Fibroblast of peridontal ligament (primary cell): ENCODE results near the gene SNX2.
A peak's percentile ranks its signal among the peaks of the same experiment; 100 is the strongest.
"Not testable (repeated sequence)": the region's sequence is repeated elsewhere in the genome, so short reads cannot be mapped to it uniquely, and the experiment has no call there.

Experiments
- DNase-seq: peaks from one replicate; pipeline ENCODE4 v3.0.0-alpha.2; 2010; ENCODE audit errors: extremely low read depth

SNX2 gene

DNA sequence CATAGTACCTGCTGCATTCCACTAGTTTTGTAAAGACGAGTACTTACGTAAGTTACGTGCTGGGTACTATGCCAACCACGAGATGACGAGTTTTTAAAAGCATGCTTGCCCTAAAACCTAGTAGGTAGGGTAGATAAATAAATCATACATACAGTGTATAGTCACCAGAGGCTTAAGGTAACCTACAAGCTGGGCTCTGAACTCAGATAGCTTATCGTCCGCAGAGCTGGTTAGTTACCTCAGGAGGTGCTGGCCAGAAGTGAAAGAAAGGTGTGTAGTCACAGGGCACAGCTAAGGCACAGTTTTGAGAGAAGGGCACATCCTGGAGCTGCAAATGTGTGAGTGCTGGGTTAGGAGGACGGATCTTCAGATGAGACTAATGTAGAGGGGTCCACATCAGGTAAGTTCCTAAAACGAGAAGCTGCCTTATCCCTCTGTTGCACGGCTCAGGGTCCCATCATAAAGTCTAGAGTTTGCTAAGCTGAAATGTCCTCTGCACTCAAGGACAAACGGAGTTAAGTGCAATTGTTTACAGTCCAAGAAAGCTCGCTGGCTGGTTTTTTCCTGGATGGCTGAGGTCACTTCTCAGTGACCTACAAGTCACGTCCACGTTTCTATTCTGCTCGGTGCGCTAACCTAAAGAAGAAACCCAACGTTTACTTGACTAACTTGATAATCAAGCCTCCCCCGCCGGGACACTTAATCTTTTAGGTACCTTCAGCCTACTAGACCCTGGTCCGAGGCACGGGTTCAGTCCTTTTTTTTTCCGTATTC, 69.4 kb downstream of the SNX2 start:
- DNase-seq: peak; percentile 16

DNA sequence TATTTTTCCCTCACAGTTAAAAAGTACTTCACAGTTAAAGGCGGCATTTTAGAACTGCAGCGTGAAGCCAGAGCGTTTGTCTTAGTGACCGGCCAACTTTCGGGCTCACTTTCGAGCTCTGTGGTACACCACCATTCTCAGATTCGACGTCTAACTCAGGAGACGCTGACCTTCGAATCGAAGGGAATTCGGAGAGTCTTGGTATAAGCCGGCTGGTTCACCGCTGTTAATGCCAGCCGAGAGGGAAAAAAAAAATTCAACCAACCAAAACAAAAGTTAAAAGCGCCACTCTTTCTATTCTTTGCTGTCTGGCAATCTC, 70.0 kb downstream of the SNX2 start:
- DNase-seq: no peak

DNA sequence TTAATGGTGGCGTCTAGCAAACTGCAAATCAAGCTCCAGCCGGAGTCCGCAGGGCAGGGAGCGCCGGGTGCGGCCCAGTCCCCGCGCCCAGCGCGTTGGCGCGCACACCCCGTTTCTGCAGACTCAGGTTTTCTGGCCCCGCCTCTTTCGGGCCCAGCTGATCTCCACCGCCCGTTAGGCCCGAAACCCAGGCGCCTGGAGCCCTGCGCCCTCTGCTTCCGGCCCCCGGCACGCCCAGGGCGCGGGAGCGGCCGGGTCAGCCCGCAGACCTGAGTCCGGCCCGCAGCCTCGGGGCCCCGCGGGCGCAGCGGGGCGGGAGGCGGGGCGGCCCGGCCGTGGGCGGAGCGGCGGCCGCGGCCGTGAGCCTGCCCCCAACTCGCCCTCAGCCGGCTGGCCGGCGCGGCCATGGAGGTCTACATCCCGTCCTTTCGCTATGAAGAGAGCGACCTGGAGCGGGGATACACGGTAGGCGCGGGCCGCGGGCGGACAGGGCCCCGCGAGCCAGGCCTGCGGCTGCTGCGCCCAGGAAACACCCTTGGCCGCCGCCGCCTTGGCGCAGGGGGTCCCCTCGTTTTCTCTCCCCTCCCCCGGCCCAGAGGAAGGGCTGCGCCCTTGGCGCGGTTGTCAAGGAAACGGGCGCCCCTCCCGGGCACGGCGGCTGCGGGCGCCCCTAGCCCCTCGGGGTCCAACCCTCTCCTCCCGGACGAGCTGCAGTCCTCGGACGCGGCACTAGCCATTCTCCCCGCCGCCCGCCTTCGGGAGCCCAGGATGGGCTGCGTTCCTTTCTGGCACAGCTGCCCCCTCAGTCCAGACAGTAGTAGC, 70.6 kb downstream of the SNX2 start, which contains the start of gene SNX24:
SNX24 (plus strand) TSS at position 385 of the 822 bp plus-strand sequence; CDS start at position 406, 21 bp downstream.
- peak; percentile 61 for DNase-seq

DNA sequence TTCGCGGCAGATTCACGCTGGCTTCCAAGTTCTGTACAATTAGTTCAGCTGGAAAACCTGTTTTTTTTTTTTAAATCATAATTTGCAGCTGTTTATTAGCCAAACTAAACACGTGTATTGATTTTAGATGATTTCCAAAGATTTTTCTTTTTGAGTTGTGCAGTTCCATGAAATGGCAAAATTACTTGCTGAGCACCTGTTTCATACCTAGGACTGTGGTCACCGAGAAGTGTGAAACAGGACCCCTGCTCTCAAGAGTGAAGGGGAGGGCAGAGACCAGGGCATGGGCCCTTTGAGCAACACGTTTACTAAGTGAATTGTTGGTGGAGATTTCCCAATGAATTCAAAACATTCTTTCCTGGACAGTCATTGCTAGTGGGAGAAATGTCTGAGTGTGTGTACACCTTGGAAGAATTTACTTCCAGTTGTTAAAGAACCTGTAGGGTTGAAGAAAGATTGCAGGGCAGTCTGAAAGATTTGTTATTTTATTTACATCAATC, 71.2 kb downstream of the SNX2 start:
- peak; percentile 52 for DNase-seq

DNA sequence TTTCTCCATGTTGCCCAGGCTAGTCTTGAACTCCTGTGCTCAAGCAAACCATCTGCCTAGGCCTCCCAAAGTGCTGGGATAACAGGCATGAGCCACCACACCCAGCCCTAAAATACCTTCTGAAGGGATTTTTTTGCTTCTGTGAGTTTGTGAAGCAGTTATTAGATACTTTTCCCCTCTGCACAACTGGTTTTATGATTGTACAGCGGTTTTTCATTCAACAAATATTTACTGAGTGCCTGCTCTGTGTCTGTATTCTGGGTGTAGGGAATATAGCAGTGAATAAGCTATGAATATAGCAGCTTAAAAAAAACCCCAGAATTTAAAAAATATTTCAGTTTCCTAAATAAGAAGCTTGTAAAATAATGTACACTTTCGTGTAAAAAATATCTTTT, 72.8 kb downstream of the SNX2 start:
- DNase-seq: no peak

DNA sequence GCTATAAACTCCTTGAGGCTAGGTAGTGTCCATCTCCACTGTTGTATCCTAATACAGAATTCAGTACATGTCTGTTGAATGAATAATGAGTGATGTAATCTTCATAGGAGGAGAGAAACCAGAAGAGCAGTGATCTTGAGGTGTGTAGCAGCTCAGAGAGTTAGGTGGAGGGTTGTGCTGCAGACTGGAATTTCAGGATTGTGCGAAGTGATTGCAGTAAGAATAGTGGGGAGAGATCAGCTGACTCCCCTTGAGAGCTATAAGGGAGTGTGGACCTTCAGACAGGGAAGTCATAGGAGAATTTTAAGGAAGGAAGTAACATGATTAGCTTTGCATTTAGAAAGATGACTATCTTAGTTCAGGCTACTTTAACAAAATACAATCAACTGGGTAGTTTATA, 74.9 kb downstream of the SNX2 start:
- no peak for DNase-seq

DNA sequence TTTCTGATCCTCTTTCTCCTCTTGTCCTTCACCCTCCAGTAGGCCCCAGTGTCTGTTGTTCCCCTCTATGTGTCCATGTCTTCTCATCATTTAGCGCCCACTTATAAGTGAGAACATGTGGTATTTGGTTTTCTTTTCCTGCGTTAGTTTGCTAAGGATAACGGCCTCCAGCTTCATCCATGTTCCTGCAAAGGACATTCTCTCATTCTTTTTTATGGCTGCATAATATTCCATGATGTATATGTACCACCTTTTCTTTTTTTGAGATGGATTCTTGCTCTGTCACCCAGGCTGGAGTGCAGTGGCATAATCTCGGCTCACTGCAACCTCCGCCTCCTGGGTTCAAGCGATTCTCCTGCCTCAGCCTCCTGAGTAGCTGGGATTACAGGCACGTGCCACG, 82.7 kb downstream of the SNX2 start:
- not testable (repeated sequence) for DNase-seq

DNA sequence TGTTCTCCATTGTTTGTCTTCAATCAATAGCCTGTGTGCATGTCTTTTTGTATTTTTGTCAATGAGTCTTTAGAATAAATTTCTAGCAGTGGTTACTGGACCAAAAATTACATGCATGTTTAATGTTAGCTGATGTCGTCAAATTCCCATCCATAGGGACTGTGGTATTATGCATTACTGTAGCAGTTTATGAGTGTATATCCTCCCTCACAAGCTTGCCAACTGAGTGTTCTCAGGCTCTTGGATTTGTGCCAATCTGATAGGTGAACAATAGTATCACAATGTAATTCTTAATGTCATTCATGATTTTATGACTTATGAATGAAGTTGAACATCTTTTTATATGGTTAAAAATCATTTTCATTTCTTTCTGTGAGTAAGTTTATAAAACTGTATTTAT, 83.6 kb downstream of the SNX2 start:
- no peak for DNase-seq

DNA sequence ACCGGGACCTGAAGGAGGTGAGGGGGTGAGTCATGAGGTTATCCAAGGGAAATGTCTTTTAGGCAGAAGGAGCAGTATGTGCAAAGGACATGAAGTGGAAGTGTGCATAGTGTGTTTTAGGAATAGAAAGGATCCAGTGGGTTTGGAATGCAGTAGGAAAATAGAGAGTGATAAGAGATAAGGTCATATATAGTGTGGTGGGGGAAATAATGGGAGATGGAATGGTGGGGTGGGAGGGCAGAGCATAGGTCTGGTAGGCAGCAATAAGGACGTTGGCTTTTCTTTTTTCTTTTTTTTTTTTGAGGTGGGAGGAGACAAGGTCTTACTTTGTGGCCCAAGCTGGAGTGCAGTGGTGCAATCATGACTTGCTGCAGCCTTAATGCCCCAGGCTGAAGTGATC, 88.4 kb downstream of the SNX2 start:
- no peak for DNase-seq

DNA sequence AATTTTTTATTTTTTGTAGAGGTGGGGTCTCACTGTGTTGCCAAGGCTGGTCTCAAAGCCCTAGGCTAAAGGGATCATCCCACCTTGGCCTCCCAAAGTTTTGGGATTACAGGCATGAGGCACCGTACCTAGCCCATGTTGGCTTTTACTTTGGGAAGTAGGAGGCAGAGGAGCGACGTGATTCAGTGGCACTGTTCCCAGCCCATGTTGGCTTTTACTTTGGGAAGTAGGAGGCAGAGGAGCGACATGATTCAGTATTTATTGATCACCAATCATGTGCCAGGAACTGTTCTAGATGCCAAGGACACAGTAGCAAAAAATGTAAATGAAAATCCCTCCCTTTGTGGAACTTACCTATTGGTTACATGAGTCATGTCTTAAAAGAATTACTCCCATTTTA, 88.8 kb downstream of the SNX2 start:
- no peak for DNase-seq

DNA sequence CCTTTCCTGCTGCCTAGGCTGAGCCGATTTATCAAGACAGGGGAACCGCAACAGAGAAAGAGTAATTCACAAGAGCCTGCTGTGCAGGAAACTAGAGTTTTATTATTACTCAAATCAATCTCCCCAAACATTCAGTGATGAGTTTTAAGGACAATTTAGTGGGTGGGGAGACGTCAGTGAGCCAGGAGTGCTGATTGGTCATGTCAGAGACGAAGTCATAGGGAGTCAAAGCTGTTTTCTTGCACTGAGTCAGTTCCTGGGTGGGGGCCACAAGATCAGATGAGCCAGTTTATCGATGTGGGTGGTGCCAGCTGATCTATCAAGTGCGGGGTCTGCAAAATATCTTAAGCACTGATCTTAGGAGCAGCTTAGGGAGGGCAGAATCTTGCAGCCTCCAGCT, 89.5 kb downstream of the SNX2 start:
- DNase-seq: no peak

DNA sequence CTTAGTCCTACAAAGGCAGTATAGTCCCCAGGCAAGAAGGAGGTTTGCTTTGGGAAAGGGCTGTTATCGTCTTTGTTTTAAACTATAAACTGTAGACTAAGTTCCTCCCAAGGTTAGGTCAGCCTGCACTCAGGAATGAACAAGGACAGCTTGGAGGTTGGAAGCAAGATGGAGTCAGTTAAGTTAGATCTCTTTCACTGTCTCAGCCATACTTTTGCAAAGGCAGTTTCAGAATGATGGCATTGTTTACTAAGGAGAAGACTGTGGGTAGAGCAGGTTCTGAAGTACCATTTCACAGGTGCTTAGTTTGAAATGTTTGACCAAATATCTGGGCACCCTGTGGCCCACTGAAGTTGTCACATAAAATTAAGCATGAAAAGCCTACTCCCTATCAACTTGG, 90.0 kb downstream of the SNX2 start:
- DNase-seq: no peak

DNA sequence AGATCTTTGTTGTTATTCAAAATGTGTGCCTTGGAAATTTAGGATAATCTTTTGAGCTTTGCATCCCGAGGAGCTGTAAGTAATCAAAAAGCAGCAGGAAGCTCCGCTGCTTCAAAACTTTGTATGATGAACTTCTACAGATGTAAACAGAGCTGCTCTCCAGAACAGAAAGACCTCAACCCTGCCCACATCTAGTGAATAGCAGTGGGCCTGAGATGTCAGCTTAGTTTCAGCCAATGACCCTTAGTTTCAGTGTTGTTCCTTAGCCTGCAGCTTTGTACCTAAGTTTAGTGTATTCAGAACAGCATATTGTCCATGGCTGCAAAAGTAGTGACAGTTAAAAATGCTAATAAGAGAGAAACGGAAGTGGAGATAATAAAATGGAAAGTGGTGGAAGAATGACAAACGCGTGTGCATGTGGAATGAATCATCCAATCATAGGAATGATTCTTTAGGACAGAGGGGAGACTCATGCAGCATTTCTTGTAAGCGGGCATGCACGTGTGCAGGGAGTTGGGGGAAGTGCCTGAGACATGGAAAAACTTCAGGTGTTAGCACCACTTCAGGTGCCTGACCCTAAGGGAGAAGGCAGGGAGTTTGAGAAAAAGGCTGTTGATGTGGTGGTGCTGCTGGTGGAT, 95.5 kb downstream of the SNX2 start:
- peak; percentile 63 for DNase-seq

DNA sequence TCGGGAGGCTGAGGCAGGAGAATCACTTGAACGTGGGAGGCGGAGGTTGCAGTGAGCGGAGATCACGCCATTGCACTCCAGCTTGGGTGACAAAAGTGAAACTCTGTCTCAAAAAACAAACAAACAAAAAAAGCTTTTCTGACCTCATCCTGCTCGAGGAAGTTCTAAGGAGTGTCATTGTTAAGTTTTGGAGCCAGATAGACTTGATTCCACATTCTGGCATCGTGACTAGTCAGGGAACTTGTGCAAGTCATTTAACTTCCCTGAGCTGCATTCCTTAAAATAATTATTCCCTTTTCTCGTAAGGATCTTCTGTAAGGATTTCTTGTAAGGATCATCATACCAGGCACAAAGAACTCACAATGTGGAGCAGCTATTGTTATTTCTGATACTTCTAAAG, 96.8 kb downstream of the SNX2 start:
- peak; percentile 33 for DNase-seq

DNA sequence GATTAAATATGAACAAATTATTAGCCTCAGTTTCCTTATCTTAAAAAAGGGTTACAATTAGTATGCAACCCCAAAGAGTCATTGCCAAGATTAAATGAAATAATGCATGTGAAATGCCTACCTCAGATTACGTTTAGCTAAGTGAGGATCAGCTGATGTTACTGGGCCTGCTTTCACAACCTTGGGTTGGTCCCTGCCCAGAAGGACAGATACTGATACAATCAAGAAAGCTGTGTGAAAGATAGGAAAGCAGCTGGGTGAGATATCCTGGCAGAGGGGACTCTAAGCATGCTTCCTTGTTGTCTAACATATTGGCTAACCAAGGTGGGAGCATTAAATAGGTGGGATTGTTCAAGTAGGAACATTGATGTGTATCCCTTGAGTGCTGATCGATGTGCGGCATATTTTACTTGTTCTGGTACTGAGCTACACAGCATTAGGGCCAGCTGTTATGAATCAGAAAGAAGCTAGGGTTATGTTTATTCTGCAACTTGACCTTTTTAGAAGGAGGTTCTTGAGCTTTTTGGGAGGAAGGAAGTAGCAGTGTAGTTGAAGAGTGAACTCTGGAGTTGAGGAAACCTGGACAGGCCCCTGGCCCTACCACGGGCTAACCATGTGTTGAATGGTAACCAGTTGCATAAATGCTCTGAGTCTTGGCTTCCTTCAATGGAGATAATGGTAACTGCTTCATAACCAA, 99.4 kb downstream of the SNX2 start:
- DNase-seq: peak; percentile 40

DNA sequence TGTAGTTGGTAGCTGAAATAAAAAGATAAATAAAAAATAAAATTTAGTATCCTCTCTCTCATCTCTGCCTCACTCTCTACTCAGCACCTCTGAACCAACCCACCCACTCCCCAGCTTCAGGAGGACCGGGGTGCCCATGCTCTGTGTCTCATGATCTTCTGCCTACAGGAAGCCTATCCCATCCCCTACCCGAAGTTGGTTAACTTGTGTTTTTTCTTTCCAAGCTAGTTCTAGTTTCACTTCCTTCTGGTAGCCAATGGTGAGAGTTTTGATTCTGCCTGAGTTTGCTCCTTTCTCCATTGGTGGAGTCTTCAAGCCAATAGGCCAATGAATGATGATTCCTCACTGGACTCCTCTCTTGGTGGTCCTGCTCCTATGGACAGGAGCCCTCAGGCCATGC, 102.6 kb downstream of the SNX2 start:
- no peak for DNase-seq

DNA sequence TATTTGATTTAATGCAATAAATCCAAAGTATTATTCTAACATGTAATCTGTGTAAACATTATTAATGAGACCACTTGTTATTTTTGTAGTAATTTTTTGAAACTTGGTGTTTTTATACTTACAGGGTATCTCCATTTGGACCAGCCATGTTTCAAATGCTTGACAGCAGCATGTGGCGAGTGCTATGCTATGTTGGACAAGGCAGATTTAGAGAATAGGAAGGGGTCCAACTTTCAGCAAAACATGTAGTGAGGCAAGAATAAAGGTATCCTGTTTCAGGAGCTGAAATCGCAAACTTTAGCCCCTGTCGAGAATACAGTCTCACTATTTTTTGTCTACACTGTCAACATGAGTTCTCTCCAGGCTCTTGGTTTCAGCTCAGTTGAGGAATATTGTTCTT, 104.2 kb downstream of the SNX2 start:
- no peak for DNase-seq
